Measurements from ENCODE around the gene RFPL3.

DNA sequence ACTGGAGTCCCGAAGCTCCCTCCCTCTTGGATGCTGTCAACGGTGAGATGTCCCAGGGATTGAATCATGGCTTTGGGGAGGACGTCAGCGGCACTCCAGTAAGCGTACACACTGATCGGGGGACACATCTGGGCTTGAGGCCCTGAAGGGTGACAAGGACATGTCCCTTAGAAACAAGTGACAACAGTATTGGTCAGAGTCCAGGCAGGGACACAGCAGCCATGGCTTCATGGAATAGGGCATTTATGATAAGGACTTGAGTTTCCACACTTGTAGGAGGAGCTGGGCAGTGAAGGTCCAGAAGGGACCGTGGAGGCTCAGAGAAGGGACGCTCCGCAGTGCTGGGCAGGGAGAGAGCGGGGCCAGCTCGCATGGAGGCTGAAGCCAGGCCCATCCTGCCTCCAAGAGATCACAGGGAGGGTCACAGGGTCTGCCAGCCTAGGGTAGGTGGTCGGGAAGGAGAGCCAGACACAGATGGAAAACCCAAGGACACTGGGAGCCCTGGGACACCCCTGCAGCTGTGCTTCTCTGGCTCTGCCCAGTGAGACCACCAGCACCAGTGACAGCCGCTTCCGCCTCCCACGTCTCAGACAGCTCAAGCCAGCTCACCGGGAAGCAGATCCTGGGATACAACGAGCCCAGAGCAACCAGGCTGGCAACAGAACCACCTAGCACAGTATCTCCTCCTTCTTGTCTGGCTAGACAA is 22.9 kb upstream of the RFPL3 start:
- TF ChIP-seq, protein P1, sequence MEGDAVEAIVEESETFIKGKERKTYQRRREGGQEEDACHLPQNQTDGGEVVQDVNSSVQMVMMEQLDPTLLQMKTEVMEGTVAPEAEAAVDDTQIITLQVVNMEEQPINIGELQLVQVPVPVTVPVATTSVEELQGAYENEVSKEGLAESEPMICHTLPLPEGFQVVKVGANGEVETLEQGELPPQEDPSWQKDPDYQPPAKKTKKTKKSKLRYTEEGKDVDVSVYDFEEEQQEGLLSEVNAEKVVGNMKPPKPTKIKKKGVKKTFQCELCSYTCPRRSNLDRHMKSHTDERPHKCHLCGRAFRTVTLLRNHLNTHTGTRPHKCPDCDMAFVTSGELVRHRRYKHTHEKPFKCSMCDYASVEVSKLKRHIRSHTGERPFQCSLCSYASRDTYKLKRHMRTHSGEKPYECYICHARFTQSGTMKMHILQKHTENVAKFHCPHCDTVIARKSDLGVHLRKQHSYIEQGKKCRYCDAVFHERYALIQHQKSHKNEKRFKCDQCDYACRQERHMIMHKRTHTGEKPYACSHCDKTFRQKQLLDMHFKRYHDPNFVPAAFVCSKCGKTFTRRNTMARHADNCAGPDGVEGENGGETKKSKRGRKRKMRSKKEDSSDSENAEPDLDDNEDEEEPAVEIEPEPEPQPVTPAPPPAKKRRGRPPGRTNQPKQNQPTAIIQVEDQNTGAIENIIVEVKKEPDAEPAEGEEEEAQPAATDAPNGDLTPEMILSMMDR (IDR thresholded peaks at IDR 0.05; ENCODE audit: insufficient read depth, low read length, poor library complexity, severe bottlenecking) = no peak
- no peak for TF ChIP-seq EZH2phosphoT487 (conservative IDR thresholded peaks at IDR 0.05; ENCODE audit: low read length)
